Left renal pelvis (tissue), 4 donors: Measurements from ENCODE around the gene SMLR1. TPM values are rescaled to one million over a fixed set of nuclear protein-coding genes. Genes with fewer than 3 reads are reported as not detected.

Experiments used
- polyA plus RNA-seq, 4 donors: library from polyadenylated mRNA; unstranded; fragments of 120-200 nt; gene quantifications; one replicate each; pipeline ENCODE4 v1.2.1, GENCODE V29; 2013; ENCODE audit not compliant: insufficient read length in 4 of 4

SMLR1 gene
- polyA plus RNA-seq, 4 donors: 0.46 to 3.3 (median 1.4) TPM

Other genes starting within 250 kb of the SMLR1 start
- 100 to 1,000 TPM; 147 to 448 (median 175) TPM for gene EPB41L2, start 235.8 kb downstream of the SMLR1 start, polyA plus RNA-seq